ENCODE data around the gene CDKN2AIPNL.
A peak's percentile ranks its signal among the peaks of the same experiment; 100 is the strongest.
"Not testable (repeated sequence)": the region's sequence is repeated elsewhere in the genome, so short reads cannot be mapped to it uniquely, and the experiment has no call there.

Gene CDKN2AIPNL

DNA sequence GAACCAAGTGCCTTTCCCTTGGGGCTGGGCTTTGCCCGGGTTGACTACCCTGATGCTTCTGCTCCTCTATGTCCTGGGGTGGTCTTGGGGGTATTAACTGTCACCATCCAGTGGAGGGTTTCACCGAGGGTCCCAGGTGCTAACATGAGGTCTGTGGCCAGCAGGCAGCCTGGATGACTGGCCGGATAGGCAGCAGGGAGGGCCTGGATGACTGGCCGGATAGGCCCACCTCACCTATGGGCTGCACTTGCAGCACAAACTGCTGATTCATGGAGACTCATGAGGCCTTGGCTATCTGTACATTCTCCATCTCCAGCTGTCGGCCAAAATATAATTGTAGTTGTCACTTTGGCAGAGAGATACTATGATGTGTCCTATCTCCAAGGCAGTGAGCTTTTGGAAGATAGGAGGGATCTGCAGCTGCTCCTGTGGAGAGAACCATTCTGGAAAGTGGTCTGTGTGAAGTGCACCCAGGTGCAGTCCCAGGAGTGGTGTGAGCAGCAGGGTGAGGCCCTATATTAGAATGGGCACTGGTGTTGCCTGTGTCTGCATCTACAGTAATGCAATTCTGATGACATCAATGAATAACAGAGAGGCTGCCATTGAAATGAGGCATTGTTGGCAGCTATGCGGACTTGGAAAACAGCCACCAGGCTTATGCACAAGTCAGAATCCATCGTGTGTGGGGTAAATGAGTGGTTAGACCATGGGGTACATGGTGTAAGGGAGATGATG is 26.3 kb upstream of the CDKN2AIPNL start:
- peak; percentile 78 for DNase-seq

DNA sequence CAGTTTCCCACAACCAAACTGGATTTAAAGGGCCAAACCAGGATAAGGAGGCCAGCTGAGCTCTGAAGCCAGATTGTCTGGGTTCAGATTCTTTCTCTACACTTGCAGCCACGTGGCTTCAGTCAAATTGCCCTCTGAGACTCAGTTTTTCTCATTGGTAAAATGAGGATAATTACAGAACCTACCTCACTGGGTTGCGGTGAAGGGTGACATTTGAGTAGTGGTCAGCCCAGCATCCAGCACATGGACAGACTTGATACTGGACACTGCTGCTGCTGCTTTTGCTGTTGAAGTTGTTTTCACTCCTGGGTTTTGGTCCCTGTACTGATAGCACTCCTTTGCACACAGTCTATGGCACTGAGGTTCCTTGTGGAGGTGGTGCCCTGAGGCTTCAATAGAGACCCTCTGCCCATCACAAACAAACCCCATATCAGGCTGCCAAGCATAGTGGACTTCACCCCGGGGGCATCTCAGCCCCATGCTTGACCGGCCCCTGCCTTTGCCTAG is 25.7 kb upstream of the CDKN2AIPNL start:
- no peak for DNase-seq

DNA sequence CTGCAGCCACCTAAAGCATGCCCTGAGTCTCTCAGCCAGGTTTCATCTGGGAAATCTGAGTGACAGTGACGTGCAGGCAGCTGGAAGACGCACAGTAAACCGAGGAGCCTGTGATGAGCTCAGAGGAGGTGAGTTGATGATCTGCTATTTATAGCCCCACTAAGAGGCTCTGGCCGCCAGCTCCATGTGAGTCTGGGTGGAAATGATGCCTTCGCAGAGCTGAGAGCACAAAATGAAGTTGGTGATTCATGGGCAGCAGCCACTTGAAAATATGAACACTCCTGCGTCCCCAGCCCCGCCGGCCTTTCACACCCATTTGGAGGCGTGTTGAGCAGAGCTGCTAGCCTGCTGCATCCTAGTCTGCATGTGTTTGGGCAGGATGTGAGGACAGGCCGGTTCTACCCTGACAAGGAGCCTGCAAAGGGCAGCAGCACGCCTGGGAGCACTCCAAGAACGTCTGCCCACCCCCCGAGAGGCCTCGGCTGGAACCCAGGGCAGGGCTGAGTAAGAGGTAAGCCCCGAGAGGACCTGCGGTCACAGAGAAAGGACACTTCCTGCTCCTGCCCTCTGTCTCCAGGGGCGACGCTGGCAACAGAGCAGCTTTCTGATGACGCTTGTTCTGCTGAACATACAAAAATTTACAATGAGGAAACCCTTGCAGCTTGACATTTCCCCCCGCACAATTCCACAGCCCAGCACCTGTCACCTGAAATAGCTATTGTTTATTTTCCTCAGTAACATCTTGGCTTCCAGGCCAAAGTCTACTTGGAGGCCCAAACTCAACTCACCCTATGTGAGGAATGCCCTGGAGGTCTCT is 25.1 kb upstream of the CDKN2AIPNL start:
- peak; percentile 95 for DNase-seq

DNA sequence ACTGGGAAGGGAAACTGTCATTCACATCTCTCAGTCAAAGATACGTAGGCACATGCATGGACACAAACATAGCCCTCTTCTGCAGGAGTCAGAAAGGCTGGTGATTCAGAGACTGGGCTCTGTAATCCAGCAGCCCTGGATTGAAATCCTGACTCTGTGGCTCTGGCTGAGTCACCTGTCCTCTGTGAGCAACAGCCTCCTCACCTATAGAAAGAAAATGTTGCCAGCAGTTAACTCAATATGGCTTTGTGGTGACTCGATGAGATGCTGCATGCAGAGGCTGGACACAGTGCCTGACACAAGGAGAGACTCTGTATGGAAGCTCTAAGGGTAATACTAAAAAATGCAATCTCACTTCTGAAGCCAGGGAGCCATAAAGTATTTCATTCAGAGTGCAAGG is 23.9 kb upstream of the CDKN2AIPNL start:
- DNase-seq, result no peak

DNA sequence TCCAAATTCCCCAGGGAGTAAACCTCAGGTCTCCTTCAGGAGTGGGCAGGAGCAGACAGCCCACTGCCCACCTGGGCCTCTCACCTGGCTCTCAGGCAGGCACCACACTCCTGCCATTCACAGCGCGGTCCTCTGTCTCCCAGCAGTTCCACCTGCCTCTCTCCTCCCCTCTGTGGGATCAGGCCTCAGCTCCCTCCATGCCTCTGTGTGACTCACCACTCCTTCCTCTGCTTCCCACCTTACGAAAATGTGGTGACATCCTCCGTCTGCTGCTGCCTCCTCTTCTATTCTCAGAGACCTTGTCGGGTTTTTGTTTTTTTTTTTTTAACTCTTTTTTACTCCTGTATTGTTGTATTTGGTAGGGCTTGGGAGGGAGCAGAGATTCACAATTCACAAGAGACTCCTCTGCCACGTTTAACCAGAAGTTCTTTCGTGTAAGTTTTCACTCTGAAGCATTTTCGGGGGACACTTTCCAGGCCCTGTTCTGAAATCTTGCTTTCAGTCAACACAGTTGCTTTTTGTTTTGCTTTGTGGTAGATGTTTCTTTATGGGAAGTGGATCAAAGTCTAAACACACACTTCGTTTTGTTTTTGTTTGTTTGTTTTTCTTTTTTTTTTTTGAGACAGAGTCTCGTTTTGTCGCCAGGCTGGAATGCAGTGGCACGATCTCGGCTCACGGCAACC is 21.1 kb upstream of the CDKN2AIPNL start:
- no peak for DNase-seq

DNA sequence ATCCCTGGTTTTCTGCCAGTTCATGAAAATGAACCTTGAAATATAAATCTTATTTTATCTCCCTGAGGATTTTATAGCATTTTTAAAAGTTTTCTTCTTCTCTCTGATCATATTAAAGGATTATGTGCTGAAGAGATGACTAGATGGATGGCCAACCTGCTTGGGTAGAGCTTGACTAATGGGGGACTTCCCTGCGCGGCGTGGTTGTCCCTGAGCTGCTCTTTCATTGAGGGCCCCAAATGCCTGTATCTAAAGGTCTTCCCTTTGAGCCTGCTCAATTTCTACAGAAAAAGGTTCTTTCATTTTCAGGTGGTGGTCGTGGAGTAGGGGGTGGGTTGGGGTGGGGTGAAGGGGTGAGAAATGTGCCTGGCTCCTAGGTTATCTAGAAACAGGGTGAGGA is 20.5 kb upstream of the CDKN2AIPNL start:
- DNase-seq, result no peak

DNA sequence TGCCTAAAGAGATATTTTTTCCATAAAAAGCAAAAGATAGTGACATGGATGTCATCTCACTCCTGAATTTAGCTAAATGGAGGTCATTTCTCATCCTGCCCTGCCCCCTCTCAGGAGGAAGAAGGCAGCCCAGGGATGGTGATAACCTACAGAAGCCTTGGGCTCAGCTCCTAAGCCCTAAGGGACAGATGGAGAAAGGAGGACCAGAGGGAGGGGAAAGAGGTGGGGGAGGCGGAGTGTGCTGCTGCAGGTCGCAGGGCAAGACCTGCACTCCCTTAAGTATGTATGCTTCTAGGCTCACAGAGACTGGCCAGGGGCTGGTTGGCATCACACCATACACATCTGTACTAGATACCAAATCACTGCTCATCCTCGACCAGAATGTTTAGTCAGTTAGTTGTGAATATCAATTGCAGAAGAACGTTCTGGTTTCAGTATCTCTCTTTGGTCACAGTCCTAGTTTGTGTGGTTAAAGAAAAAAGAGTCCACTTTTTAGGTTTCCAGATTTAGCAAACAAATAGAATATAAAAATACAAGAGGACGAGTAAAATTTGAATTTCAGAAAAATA is 18.4 kb upstream of the CDKN2AIPNL start:
- no peak for DNase-seq

DNA sequence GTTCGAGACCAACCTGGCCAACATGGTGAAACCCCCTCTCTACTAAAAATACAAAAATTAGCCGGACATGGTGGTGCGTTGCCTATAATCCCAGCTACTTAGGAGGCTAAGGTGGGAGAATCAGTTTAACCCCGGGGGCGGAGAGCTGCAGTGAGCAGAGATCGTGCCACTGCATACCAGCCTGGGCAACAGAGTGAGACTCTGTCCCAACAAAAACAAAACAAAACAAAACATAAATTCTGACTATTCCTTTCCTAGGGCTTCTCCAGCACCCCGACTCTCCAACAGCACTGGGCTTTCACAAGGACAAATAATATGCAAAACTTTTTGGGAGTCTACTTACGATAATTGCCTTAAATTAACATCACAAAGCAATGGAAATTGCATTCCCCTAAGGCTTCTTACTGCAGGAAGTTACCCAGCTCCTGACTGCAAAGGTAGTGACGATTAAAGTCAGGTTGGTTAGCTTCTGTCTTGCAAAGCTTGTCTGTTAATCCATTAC is 15.9 kb upstream of the CDKN2AIPNL start:
- DNase-seq, result no peak

DNA sequence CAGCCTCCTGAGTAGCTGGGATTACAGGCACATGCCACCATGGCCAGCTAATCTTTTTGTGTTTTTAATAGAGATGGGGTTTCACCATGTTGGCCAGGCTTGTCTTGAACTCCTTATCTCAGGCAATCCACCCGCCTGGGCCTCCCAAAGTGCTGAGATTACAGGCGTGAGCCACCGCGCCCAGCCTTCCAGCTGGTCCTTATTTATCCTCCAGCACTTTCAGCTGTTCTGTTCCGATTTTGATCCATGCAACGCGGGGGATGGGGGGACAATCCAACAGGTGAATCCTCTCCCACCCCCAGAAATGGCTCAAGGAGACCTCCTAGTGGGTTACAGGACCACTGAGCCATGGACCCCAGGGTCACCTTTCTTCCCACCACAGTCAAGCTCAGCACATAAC is 14.7 kb upstream of the CDKN2AIPNL start:
- DNase-seq, result no peak

DNA sequence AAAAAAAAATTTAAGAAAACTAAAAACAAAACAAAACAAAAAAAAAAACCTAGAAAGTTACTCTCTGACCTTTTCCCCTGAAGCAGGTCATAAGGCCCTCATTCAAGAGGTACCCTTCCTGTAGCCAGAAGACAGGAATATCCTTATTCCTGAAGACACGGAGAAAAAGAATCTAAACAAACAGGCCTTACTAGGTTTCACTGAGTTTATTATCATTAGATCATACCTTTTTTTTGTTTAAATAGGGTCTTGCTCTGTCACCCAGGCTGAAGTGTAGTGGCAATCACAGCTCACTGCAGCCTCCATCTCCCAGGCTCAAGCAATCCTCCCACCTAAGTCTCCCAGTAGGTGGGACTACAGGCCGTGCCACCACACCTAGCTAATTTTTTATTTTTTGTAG is 11.7 kb upstream of the CDKN2AIPNL start:
- DNase-seq, result no peak

DNA sequence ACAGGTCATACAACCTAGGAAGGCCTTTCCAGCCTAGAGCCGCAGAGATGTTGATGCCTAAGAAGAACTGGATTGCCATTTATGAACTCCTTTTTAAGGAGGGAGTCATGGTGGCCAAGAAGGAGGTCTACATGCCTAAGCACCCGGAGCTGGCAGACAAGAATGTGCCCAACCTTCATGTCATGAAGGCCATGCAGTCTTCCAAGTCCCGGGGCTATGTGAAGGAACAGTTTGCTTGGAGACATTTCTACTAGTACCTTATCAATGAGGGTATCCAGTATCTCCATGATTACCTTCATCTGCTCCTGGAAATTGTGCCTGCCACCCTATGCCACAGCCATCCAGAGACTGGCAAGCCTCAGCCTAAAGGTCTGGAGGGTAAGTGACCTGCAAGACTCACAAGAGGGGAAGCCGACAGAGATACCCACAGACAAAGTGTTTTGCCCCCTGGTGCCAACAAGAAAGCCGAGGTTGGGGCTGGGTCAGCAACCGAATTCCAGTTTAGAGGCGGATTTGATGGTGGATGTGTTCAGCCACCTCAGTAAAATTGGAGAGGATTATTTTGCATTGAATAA is 11.2 kb upstream of the CDKN2AIPNL start:
- no peak for DNase-seq

DNA sequence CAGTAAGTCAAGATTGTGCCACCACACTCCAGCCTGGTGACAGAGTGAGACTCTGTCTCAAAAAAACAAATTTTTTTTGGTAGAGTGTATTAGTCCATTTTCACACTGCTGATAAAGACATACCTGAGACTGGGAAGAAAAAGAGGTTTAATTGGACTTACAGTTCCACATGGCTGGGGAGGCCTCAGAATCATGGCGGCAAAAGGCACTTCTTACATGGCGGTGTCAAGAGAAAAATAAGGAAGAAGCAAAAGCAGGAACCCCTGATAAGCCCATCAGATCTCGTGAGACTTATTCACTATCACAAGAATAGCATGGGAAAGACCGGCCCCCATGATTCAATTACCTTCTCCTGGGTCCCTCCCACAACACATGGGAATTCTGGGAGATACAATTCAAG is 9.4 kb upstream of the CDKN2AIPNL start:
- not testable (repeated sequence) for DNase-seq

DNA sequence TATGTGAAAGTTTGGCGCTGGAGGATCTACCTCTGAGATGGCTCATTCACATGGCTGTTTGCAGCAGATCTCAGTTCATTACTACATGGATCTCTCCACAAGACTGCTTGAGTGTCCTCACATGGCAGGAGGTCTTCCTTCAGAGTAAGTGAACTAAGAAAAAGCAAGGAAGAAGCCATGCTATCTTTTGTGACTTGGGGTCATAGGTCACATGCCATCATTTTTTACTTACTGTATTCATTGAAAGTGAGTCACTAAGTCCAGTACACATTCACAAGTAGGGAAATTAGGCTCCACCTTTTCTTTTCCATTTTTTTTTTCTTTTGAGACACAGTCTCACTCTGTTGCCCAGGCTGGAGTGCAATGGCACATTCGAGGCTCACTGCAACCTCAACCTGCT is 8.7 kb upstream of the CDKN2AIPNL start:
- DNase-seq, result no peak

DNA sequence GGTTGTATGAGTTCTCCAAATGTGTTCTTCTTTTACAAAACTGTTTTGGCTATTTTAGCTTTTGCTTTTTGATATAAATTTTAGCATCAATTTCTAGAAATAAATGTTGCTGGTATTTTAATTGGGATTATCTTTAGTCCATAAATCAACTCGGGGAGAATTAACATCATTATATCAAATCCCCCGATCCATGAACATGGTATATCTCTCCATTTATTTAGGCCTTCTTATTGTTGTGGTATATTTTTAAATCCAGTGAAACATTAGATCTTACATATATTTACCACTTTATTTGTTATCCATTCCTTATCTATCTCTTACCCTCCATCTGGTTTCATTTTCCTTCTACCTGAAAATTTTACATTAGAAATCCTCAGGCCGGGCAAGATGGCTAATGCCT is 7.3 kb upstream of the CDKN2AIPNL start:
- no peak for DNase-seq

DNA sequence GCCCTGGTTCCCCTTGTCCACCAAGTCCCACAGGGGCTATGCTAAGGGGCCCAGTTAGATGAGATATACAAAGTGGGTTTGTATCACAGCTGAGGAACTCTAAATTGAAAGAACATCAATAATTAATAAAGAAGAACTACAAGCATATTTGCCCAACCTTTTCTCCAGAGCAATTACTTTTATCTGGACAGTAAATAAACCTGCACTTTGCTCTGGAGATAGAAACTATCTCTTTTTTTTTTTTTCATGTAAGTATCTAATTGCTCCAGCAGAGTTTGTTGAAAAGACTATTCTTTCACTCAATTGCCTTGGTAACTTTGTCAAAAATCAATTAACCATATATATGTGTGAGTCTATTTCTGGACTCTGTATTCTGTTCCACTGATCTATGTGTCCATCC is 6.0 kb upstream of the CDKN2AIPNL start:
- no peak for DNase-seq

DNA sequence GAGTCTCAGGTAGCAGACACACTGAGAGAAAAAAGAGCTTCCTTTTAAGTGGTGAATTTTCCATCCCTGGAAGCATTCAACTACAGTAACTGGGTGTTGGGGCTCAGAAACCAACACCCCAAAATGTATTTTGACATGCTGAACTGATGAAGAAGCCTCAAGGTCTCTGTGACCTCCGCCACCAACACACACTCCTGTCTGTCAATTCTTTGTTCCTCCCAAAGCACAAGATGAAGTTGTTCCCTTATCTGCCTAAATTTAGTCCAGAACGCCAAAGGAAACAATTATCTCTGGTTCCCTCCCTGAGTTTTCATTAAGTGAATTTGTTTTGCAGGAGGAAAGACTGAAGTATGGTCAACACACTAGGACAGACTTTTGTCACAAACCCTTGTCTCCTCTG is 1.4 kb upstream of the CDKN2AIPNL start:
- DNase-seq, result no peak

DNA sequence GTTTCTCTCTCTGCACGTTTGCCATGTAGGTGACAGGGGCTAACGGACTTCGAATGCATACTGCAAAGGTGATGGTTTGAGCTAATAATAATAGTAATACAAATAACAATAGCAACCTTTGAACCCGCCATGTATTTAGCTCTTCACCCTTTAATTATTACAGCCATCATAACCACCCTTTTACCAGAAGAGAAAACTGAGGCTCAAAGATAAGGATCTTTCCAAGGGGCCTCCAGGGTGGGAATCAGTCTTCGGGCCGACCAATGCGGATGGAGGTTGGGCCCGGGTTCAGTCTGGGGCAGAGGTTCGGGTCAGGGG is 494 bp downstream of the CDKN2AIPNL start:
- no peak for DNase-seq

DNA sequence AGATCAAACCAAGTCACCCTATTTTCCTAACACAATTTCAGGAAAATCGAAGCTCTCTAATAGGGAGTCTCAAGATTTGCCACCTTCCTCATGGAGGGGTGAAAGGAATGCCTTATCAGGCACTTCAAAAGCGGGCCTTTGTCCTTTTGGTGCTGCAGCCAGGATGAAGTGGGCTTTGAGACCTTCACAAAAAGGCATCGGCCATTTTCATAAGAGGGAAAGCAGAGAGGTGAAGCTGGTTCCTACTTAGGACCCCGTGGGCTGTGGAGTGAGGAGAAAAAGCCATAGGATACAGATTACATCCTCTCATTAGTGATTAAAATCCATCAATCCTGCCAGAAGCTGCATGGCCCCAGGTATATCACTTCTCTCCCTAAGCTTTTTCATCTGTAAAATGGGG is 859 bp downstream of the CDKN2AIPNL start:
- no peak for DNase-seq

DNA sequence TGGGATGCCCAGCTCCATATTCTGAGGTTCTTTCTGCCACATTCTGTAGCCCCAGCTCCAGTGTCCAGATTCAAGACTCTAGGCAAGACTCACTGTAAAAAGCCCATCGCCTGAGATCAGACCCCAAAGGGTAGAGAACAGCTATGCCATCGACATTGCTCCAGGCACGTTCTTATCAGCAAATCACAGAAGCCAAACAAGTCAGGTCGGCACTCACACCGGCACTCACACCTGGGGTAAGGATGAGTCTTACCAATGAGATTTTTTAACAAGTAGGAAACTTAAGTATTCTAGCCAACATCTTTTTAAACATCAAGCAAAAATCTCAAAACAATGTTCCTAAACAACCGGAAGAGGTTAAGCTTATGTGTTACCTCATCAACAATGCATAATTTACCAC is 2.4 kb downstream of the CDKN2AIPNL start:
- no peak for DNase-seq

DNA sequence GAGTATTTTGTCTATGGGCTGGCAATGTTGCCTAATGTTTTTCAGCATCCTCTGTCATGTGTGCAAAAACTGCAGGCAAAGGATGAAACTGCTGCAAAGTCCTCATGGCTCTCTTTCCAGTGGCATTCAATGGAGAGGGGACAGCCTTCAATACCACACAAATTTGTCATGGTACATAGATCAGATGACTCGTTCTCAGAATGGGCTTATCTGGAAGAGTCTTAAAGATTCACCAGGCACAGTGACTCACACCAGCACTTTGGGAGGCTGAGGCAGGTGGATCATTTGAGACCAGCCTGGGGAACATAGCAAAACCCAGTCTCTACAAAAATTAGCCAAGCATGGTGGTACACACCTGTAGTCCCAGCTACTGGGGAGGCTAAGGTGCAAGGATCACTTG is 5.3 kb downstream of the CDKN2AIPNL start:
- DNase-seq, result no peak

DNA sequence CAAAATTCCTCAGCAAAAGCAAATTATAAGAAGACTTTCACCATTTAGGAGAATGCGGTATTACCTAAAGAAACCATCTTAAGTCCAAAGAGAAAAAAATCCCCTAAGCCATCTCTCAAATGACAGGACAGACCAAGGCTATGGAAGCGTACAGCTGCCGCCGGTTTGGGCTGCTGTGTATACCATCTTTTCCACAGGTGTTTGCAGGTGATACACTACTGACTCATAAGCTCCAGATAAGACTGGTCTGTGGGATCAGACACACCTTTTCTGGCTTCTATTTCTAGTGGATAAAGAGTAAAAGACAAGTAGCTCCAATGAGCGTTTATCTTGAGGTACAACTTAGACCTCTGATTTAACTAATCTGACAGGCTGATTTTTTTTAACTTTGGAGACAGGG is 7.7 kb downstream of the CDKN2AIPNL start:
- DNase-seq, result no peak

DNA sequence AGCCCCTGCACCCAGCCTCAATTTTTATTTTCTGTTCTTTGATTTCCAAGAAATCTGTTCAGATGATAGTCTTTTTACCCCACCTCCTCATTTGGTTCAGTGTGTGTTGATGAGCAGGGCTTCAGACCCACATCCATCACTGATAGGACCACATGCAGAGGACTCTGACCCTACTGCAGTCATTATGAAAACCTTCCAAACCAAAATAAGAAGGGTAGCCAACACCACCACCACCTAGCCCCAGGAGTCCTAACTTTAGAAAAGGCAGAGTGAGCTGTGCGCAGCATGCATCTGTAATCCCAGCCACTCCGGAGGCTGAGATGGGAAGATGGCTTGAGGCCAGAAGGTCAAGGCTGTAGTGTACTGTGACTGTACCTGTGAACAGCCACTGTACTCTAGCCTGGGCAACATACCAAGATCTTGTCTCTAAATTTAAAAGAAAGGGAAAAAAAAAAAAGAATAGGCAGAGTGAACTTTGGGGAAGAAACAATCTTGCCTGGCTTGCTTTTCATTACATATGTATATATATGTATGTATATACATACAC is 13.0 kb downstream of the CDKN2AIPNL start:
- DNase-seq, result no peak

DNA sequence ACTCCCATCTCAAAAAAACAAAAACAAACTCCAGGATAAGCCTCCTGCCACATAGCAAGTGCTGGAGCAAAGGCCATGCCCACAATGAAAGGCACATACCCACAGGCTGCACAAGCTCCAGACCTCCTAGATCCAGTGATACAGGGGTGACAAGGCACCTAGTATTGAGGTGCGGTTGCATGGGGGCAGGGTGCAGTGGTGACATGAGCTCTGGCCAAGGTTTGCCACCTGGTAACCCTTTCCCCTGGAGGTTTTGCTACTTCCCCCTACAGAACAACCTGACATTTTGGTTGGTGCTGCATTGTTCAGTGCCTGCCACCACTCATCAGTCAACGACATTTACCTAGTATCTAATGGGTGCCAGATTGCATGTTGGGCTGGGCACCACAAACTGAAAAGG is 14.5 kb downstream of the CDKN2AIPNL start:
- DNase-seq, result no peak
